ENCODE results near the gene PARP14.

PARP14 gene

GRCh38 chr3:122772827-122773226 is 92.2 kb downstream of the PARP14 start:
- DNase-seq (ENCODE audit: low read depth) = no peak

- DNase-seq (ENCODE audit: low read depth) = no peak
Observed at GRCh38 chr3:122773944-122774509, 93.4 kb downstream of the PARP14 start.

GRCh38 chr3:122774564-122774963 is 93.9 kb downstream of the PARP14 start:
- DNase-seq (ENCODE audit: low read depth) = no peak

GRCh38 chr3:122776675-122777468 is 96.2 kb downstream of the PARP14 start:
- no peak for DNase-seq (ENCODE audit: low read depth)

- no peak for DNase-seq (ENCODE audit: low read depth)
Observed at GRCh38 chr3:122777563-122777962, 96.9 kb downstream of the PARP14 start.
